A673 (cell line): Measurements from ENCODE around the gene TPM1.

ENCODE experiments used
- EZH2 ChIP-seq: fragments of 200-600 bp; sonication (generic); IDR thresholded peaks from 2 replicates; pipeline ENCODE4 v1.6.1; 2017; ENCODE audit warnings: borderline replicate concordance, low read depth, mild to moderate bottlenecking, mixed read lengths, antibody characterized with exemption, low read length; ENCODE audit not compliant: poor library complexity, severe bottlenecking
- TF ChIP-seq, protein P1 (sequence below): fragments of 300-800, 200-600 bp; sonication (generic); conservative IDR thresholded peaks from 2 replicates; pipeline ENCODE4 v1.5.1; 2017; ENCODE audit warnings: low read depth, mild to moderate bottlenecking, antibody characterized with exemption, low read length, moderate library complexity, mixed read lengths

DNA sequence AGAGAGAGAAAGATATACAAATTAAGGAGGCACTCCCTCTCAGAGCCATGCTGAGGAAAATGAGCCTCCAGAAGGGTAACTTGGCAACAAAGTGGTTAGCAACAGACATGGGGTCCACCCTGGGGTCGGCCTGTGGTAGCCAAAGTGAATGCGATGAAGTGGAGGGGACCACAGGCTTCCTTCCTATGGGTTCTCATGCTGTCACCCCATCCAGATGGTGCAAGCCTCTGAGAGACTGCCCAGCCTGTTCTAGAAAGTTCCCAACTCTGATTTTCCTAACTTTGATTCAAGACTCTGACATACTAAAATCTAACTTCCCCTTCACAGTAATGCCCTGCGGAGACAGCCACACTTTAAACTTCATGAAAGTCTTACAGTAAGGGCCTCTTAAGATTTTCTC is 60.9 kb downstream of the TPM1 start:
- TF ChIP-seq, protein P1, sequence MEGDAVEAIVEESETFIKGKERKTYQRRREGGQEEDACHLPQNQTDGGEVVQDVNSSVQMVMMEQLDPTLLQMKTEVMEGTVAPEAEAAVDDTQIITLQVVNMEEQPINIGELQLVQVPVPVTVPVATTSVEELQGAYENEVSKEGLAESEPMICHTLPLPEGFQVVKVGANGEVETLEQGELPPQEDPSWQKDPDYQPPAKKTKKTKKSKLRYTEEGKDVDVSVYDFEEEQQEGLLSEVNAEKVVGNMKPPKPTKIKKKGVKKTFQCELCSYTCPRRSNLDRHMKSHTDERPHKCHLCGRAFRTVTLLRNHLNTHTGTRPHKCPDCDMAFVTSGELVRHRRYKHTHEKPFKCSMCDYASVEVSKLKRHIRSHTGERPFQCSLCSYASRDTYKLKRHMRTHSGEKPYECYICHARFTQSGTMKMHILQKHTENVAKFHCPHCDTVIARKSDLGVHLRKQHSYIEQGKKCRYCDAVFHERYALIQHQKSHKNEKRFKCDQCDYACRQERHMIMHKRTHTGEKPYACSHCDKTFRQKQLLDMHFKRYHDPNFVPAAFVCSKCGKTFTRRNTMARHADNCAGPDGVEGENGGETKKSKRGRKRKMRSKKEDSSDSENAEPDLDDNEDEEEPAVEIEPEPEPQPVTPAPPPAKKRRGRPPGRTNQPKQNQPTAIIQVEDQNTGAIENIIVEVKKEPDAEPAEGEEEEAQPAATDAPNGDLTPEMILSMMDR, result no peak
- TF ChIP-seq EZH2, result no peak
